Sigmoid colon (tissue), 4 donors: ENCODE results near the gene STAM2.

Experiments
- CTCF ChIP-seq, 4 experiments: fragments of 450-650 bp in 3 of 4; fragments of 200-600 bp in 1 of 4; IDR thresholded peaks; one replicate each; pipeline ENCODE4 v1.5.1; 2016 to 2019; ENCODE audit warnings: antibody characterized with exemption in 4 of 4, mild to moderate bottlenecking in 3 of 4, moderate library complexity in 2 of 4
- EP300 ChIP-seq, 4 donors: sonication (generic); formaldehyde crosslinking; IDR thresholded peaks; one replicate each; pipeline ENCODE4 v1.6.1; 2017; ENCODE audit warnings: antibody characterized with exemption in 4 of 4
- POLR2A ChIP-seq, 2 donors: fragments of 450-650 bp; IDR thresholded peaks; one replicate each; pipeline ENCODE4 v1.6.1; 2016; ENCODE audit warnings: antibody characterized with exemption in 2 of 2, mild to moderate bottlenecking in 2 of 2, moderate library complexity in 2 of 2
- POLR2AphosphoS5 ChIP-seq, 4 donors: sonication (generic); formaldehyde crosslinking; IDR thresholded peaks; one replicate each; pipeline ENCODE4 v1.6.1; 2017; ENCODE audit warnings: antibody characterized with exemption in 4 of 4

- TF ChIP-seq CTCF (IDR thresholded peaks at IDR 0.05) (no peak), POLR2AphosphoS5 (IDR thresholded peaks at IDR 0.05) (no peak), EP300 (IDR thresholded peaks at IDR 0.05) (no peak), POLR2A (IDR thresholded peaks at IDR 0.05) (no peak)
Observed at GRCh38 chr2:152078662-152079061, 96.9 kb downstream of the STAM2 start.
